Ecto neural progenitor cell (in vitro differentiated cells): ENCODE measurements around the gene SLCO2B1.

ENCODE experiments used
- DNase-seq: peaks from one replicate; pipeline ENCODE4 v3.0.0-alpha.2; 2018; ENCODE audit warnings: low spot score

SLCO2B1 gene

DNA sequence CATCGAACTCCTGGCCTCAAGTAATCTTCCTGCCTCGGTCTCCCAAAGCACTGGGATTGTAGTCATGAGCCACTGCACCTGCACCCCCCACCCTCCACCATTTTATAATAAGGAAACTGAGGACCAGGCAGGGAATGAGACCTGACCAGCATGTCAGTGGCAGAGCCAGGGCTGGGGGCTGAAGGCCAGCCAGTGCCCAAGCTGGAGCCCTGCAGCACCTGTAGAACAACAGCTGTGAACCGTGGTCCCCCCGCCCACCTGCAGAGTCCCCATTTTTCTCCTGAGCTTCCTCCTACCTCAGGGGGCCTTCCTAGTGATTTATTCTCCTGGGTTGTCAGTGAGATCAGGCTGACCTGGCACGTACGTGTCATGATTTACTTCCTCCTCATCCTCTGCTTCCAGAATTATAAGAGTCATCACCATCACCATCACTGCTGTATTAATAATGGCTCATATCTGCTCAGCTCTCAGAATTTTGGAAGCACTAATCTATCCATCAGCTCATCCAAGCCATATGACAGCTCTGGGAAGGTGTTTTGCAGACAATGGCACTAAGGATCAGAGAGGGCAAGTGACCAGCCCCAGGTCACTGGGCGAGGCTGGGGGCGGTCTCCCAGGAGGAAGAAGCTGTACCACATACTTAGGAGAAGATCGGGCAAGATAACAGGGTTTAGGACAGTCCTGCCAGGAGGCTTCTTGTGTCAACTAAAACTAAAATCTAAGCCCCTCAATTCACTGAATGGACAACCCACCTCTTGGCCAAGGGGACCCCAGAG is 5.5 kb upstream of the SLCO2B1 start:
- no peak for DNase-seq

DNA sequence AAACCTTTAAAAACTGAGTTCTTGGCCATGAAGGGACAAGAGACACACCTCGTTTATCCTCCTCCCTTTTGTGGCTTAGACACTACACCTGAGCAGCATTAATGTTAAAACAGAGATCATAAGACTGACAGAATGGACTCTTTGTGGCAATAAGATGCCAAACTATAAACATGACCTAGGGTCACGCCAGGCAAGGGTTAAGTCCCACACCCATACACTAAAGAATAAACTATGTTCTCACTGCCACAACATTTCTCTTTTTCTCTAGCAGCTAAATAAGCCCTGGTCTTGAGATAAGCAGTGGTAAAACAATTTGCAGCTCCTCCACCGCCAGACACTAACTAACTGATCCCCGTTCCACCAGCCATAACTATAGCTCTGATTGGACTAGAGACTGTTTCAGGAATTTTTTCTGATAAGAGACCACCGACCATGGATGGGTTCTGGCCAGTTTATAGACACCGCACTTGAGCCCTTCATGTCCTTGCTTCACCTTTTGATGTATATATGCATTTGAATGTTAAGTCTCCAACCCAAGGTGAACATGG is 4.9 kb upstream of the SLCO2B1 start:
- no peak for DNase-seq

DNA sequence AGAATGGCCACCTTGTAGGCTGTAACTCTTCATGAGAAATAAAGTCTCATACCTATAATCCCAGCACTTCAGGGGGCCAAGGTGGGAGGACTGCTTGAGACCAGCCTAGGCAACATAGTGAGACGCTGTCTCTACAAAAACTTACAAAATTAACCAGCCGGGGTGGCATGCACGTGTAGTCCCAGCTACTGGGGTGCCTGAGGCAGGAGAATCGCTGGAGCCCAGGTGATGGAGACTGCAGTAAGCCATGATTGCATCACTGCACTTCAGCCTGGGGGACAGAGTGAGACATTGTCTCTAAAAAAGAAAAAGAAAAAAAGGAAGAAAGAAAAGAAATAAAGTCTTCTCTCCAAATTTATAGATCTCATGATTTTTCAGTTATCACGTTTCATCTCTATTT is 4.2 kb upstream of the SLCO2B1 start:
- no peak for DNase-seq

DNA sequence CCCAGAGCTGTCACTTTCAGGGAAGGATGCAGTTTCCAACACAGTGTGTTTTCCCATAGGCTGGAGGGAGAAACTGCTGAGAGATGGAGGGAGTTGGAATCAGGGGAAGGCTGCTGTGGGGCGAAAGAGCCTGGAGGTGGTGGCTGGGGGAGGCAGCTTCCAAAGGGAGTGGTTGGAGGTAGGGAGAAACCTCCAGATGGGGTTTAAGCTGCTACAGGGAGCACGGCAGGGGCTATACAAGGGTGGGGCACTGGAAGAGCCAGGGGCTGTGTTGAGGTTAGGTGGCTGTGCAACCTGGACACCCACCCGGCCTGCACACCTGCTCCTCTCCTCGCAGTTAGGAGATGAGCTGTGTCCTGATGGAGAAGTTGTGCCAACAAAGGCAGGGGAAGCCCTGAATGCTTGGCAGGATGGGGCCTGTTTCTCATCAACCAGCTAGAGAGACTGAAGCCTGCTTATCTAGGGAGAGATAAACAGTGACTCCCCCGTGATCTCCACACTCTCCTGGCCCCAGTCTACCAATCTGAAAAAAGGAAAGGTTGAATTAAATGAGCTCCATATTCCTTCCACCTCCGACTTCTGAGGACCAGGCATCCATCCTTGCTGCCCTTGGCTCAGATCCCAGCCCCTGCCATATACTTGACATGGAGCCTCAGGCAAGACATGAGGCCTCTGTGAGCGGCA is 3.6 kb upstream of the SLCO2B1 start:
- DNase-seq: no peak

DNA sequence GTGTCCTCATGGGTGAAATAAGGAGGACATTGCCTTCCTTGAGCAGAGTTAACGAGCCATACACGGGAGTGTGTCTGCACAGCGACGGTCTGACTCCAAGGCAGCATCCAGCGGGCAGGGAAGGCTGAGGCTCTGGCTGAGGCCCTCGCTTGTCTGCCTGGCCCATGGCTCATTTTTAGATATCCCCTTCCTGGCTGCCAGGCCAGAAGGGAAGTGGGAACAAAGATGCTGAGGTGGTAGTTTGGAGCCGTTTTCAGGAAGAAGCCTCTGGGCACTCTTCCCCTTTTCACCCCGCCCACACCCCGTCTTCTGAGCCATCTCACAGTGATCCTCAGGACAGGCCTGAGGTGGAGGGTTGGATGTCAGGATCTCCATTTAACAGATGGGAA is 3.0 kb upstream of the SLCO2B1 start:
- DNase-seq: no peak

DNA sequence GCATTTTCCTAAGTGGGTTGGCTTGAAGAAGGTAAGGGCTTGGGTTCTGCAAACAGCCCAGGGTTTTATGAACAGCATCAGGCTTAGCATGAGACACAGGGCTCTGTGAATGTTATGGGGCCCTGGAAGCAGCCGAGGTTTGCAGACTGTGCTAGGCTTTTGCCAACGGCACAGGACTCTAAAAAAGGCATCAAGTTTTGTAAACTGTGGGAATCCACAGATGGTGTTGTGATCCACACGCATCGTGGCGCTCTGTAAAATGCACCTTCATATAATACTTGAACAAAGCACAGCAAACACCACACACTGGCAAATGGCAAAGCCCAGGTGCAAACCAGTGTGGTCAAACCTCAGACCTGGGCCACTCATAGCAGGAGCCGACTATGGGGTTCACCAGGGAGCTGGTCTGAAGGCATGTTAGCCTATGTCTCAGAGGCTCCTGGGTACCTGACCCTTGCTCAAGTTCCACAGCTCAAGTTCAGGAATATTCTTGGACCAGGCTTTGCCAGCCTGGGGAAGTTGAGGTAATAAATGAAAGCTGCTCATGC is 2.4 kb upstream of the SLCO2B1 start:
- no peak for DNase-seq

DNA sequence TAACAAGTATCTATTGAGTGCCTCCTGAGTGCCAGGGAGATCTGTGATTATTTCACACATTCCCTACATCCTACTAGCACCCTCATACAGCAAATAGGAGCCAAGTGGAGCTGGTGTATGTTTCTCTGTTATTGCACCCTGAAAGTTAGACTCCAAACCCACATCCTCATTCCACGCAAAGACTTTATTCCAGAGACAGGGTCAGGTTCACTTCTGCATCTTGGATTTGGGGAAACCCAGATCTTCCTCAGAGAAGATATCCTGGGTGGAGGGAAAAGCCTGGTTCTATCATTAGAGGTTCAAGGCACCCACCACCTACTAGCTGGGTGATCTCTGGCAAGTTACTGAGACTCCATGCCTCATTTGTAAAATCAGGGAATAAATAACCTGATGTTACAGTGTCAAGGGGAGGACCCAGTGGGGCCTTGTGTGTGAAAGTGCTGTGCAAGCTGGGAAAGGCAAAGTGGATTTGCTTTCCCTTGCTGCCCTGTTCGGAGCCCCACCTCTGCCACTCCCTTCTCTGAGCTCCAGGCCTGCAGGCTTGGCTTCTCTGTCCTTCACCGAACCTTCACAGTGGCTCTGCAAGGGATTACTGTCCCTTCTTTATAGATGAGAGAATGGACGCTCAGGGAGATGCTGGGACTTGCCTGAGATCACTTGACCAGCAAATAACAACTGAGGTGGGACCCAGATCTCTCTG is 991 bp upstream of the SLCO2B1 start:
- DNase-seq: no peak

DNA sequence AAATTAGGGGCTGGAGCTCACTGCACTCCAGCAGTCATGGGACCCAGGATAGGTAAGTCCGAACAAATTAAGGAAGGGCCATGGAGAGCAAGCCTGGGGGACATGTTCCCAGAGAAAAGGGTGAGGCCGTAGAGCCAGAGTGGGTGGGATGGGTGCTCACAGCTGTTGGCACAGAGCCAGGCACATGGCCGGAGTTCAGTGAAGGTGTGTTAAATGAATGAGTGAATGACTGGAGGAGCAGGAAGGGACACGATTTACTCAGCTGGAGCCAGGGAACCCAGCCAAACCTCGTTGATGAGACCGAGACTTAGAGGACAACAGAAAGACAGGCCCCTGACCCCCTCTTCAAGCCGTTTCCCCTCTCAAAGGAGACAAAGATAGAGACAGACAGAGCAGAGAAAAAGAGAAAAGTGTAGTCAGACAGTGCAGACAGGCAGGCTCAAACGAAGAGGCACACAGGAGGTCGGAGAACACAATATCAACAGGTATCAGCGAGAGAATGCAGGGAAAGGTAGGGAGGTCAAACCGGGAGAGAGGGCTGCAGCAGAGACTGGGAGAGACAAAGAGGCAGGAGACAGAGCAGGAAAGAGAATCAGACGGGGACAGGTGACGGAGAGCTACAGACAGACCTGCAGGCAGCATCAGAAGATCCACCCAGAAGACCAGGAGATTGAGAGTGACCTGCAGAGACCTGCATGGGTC is 590 bp downstream of the SLCO2B1 start:
- no peak for DNase-seq

DNA sequence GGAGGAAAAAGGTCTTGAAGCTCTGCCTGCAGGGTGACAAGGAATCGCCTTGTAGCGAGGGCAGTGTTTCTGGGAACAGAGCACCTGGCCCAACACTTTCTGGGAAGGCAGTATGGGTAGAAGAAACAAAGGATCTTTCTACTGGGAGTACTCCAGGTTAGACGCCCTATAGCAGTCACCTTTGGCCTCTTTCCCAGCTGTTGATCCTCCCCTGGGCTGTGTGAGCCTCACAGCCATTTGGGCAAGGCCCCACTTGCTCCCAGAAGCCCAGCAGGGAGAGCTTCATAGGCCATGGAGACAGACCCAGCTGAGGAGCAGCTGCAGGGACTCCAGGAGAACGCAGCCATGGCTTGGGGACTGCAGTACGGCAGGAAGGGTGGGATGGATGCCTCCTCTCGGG is 1.2 kb downstream of the SLCO2B1 start:
- DNase-seq: no peak

DNA sequence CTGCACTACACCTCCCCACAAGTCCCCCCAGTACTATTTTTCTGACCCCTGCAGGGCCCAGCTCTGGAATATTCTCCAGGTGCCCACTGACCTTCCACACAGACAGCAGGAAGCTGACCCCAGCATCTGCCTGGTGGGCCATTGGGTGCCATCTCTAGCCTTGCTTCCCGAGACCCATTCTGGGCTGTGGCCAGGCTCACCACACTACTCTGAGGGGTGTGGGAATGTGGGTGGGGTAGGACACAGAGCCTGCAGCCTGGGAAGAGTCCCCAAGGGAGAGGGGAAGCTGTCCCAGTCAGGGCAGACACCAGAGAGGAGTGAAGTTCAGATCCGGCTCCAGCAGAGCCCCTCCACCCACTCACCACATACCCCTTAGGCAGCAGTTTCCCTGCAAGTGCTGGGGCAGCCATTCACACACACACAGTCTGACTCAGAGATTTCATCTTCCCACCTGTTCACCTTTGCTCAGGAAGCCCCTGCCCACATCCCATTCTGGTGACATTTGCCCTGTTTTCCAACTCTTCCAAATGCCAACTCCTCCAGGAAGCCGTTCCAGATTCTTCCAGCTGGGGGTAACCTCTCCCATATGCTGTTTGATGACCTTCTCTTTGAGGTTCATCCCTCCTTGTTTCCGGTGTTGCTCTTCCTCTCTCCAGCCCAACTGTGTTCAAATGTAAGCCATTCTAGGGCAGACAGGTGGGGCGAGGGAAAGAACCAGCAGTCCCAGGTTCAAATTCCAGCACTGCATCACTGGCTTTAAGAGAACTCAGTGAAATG is 1.9 kb downstream of the SLCO2B1 start:
- DNase-seq: no peak

DNA sequence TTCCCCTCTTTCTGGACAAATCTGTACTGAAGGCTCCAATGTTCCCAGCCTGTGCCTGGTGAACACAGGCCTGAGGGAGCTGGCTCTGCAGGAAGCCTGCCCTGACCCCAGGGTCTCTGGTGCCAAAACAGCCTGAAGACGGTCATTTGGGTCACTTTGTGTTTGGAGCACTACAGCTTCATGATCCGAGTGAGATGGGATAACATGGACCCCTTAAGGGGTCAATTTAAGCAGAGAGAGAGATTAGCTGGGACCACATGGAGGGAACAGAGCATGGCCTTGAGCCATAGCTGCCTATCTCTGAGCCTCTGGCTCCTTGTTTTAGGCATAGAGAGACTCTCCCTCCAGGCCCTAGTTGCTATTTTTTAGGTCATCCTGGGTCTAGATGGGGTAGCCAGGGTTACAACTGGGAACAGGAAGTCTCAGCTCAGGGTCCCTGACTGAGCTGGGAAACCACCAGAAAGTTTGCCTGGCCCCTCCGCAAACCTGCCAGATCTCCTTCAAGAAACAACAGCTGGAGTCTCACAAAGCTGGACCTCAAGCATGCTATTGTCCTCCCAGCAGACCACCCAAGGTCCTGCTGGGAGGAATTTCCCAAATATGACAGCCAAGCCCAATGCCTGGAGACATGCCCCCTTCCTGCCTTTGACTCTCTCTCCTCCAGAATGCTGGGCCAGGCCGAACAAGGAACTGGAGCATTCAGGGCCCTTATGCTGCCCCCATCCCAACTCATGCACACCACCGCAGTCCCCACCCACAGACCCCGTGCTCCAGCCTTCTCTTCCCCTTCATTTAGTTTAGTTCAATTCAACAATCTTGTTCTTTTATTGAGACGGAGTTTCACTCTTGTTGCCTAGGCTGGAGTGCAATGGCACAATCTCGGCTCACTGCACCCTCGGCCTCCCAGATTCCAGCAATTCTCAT is 4.0 kb downstream of the SLCO2B1 start:
- DNase-seq: no peak

DNA sequence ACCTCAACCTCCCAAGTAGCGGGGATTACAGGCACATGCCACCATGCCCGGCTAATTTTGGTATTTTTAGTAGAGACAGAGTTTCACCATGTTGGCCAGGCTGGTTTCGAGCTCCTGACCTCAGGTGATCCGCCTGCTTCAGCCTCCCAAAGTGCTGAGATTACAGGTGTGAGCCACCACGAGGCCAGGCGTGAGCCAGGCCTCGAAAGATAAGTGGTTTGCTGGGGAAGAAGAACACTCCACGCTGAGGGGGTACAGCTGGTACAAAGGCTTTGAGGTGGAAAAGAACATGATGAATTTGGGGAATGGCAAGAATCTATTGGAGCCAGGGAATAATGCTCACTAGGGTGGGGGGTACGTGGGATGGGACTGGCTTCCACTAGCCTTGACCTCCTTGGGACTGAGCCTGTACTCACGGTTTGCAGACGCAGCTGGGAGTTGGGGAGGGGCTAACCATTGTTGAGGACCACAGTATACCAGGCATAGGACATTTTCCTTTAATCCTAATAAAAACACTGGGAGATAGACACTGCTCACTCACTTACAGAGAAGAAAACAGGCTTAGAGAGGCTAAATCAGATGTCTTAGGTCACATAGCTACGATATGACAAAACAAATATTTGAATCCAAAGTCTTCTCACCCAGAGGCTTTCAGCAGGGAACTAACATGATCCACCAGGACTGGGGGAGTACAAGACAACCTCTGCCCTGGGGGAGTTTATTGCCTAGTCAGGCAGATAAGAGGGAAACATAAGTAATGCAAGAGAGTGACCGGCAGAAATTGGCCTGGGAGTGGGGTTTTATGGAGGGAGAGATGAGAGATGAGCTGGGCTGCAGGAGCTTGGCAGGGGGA is 4.9 kb downstream of the SLCO2B1 start:
- no peak for DNase-seq

DNA sequence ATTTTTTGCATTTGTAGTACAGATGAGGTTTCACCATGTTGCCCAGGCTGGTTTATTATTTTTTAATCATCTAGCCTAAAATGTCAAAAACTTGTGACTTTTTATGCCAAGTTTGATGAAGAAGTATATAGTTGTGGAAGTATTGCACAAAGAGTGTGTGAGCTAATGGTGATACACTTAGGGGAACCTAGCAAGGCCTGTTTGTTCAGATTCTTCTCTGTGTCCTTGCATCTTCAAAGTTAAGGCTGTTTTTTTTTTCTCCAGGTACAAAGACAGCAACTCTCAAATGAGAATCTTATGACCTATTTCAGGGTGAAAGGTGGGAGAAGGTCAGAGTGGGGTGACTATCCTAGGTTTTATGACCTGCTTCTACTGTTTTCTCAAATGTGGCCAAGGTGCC is 7.3 kb downstream of the SLCO2B1 start:
- DNase-seq: no peak

DNA sequence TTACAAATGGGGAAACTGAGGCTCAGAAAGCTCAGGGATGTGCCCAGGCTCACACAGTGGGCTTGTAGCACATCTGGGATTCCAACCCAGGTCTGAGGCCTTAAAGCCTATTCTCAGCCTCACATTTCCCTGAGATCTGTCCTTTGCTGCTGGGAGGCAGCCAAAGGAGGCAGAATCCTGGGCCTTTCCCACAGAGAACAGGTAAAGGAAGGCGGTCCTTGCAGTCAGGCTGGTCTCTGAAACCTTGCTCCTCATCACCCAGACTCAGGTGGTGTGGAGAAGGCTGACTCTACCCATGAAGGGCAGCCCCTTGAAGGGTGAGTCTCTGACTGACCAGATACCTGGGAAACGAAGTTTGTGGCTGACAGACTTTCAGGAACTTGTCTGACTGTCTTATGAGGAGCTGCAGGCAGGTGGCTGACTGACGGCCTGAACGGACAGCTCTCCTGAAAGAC is 7.8 kb downstream of the SLCO2B1 start:
- no peak for DNase-seq

DNA sequence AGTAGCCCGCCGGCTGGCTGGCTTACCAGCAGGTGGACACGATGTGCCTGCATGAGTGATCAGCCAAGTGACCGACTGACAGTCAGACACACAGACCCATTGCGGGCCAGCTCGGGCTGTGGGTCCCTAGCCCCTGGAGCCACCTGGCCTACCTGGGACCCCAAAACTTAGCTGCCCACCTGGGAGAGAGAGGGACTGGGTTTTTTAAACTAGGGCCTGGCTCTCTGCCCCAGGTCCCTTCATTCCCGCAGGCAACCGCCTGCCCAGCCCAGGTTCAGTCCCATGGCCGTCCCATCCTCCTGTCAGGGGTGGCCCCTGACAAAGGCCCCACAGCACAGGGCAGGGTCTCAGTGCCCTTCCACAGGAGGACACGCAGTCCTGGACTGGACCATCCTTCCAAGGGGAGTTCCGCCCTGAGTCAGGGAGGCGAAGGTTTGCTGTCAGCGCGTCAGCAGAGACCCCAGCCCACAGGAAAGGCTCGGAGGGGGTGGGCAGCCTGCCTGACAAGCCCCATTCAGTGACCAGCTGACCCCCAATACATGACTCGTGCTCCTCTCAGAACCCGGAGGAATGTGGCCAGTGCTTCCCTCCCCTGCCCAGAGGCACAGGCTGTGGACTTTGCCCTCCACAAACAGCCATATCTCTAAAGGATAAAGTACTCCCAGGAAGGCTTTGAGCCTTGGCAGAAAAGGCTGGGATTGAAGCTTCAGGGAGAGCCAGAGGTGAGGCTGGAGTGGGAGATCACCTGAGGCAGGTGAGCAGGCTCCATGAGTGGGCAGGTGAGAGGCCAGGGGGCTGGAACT is 8.4 kb downstream of the SLCO2B1 start:
- DNase-seq: no peak

DNA sequence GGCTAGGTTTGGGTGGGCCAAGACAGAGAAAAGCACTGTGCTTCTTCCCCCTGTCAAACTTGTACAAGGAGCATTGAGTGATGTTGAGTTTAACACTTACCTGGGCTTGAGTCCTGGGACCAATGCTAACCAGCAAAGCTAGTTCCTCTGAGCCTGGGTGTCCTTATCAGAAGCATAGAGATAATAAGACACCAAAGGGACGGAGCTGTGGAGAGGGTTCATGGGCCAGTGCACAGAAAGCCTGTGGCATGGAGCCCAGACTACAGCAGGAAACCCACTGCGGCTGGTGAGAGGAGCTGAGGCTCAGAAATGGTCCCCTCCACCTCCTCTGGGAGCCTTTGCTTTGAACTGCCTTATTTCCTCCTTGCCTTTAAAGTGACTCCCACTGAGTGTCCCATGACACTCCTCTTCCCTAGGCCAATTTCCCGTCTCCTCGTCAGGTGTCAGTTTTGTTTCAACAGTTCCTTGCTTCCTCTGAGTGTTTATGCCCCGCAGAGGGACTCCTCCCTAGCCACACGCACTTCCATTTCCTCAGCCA is 9.4 kb downstream of the SLCO2B1 start:
- no peak for DNase-seq

DNA sequence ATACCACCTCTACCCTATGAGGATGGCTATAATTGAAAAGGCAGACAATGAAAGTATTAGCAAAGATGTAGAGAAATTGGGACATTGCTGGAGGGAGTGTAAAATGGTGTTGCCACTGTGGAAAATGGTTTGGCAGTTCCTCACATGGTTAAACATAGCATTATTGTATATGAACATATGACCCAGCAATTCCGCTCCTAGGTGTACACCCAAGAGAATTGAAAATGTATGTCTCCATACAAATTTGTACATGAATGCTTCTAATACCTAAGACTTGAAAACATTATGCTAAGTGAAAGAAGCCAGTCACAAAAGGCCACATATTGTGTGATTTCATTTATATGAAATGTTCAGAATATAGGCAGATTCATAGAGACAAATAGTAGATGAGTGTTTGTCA is 10.0 kb downstream of the SLCO2B1 start:
- no peak for DNase-seq

DNA sequence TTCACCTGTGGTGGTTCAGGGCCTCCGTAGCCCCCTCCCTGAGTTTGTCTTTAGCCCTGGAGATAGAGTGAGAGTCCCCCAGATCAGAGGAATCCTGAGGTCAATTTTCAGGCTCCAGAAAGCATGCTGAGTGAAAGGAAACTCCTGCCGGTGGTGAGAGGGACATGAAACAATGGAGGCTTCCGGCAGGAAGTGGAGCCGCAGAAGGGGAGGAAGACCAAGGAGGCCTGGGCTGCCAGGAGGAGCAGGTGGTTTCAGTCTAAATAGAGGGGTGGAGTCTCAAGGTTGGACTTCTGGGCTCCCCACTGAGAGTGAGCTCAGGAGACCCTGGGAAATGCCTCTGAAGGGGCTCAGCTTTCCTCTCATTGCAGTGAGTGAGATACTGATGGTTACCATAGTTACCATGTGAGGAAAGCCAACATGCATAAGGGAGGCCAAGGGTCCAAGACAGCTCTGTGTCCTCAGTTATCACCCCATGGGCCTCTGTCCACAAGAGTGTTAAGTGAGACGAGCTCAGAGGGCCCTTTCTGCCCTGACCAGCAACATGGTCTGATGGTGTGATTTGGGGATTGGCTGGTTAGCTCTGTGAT is 10.7 kb downstream of the SLCO2B1 start:
- DNase-seq: no peak
